Ovary (tissue), 3 donors: ENCODE measurements around the gene RARA.

Experiments
- CTCF ChIP-seq, 3 donors: fragments of 450-650 bp in 2 of 3; fragments of 200-600 bp in 1 of 3; IDR thresholded peaks; one replicate each; pipeline versions ENCODE4 v1.5.1 to v1.8.0; 2016 to 2022; ENCODE audit warnings: antibody characterized with exemption in 3 of 3, mild to moderate bottlenecking in 1 of 3
- EP300 ChIP-seq: sonication (generic); formaldehyde crosslinking; IDR thresholded peaks from one replicate; pipeline ENCODE4 v1.6.1; 2017; ENCODE audit warnings: antibody characterized with exemption
- POLR2A ChIP-seq: fragments of 450-650 bp; IDR thresholded peaks from one replicate; pipeline ENCODE4 v1.6.1; 2017; ENCODE audit warnings: antibody characterized with exemption, mild to moderate bottlenecking, moderate library complexity
- donor health status: DM: no; HTN: no; CAD: no.

GRCh38 chr17:40348136-40348504, 39.1 kb downstream of the RARA start:
- TF ChIP-seq CTCF (IDR thresholded peaks at IDR 0.05) = no peak
- TF ChIP-seq POLR2A = no peak
- no peak for TF ChIP-seq EP300
